Kidney glomerular epithelial cell (primary cell): ENCODE measurements around the gene ULBP1.
"Not testable (repeated sequence)": the region's sequence is repeated elsewhere in the genome, so short reads cannot be mapped to it uniquely, and the experiment has no call there.

ENCODE experiments used
- DNase-seq: peaks from one replicate; lab custom pipeline; 2025; lab: John Stamatoyannopoulos, UW

Gene ULBP1

DNA sequence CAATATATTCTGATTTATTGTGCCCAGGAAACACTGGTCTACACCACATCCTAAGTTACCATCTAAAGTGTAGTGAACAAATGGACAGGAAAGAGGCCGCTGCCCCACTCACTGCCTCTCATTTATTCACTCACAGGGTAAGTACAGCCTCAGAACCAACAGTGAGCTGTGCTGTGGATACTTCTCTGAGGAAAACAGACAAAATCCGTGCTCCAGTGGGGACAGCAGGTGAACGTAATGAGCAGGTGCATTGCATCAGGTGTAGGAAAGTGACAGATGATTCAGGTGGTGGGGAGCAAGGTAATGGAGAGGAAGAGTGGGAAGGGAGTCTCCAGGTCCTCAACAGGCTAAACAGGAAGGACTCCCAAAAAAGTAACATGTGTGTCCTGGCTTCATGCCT lies 30.3 kb upstream of the ULBP1 start:
- DNase-seq, result no peak

- DNase-seq, result peak; percentile 68
Observed at GRCh38 chr6:149934249-149935156, 29.2 kb upstream of the ULBP1 start.

DNA sequence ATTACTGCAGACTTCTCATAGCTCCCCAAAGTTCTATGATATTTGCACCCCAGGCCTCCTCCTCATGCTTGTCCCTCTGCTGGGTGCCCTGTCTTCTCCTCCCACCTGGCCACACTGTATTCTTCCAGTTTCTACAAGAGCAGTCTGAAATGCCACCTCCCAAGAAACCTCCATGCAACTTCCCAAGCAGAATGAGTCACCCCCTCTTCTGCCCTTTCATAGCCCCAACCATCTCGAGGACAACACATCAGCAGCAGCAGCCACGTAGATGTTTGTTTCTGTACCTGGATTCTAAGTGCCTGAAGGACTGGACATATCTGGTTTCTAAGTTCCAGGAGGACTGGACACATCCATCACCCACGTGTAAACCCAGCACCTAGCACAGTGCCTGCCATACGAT lies 28.5 kb upstream of the ULBP1 start:
- no peak for DNase-seq

DNA sequence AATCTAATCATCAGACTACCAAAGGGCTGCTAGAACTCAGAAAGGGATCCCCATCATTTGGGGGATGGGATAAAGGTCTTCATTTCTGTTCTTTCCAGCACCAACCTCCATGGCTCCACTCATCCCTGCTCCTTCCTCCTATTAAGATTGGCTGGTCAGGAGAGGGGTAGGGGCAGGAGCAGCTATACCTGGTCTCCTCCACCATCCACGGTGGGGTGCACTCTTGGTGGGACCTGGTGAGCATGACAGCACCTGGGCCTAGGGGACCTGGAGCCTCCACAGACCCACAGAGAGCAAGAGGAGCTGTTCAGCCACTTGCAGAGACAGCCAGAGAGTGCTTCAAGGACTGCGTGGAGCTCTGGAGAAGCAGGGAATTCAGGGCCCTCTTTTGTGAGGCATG lies 28.1 kb upstream of the ULBP1 start:
- DNase-seq, result no peak

GRCh38 chr6:149936743-149937142 lies 27.0 kb upstream of the ULBP1 start:
- DNase-seq, result no peak

- DNase-seq, result not testable (repeated sequence)
Observed at GRCh38 chr6:149938013-149938570, 25.7 kb upstream of the ULBP1 start.

DNA sequence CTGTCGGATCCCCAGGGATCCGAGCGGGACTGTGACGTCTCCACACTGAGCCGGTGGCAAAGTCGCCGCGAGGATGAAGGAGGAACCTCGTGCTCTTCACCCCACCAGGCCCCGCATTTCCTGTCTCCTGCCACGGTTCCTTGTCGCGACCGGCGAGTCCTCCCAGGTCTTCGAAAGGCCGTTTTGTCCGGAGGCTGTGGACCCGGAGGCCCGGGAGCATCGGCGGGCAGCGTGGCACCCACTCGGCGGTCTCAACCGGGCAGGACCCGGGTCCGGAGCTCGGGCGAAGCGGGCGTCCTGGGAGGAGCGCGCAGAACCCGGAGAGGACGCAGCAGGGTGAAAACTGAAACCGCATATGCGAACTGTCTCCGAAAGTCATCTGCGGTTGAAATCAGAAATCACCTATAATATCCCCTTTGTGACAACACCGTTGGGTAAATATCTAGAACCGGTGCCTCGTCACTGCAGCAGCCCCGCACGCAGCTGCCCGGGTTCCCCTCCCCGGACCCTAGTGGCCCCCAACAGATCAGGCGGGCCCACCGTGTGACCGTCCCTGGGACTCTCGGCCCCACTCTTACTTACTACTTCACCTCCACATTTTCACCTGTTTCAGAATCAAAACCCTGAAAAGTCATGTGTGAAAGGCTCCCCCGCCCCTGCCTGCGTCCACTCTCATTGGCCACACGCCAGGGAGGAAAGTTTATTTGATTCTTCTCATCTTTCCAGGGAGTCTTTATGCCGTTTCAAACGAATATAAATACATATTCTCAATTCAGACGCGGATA lies 25.0 kb upstream of the ULBP1 start:
- DNase-seq, result no peak

- DNase-seq, result no peak
Observed at GRCh38 chr6:149939356-149939648, 24.4 kb upstream of the ULBP1 start.

DNA sequence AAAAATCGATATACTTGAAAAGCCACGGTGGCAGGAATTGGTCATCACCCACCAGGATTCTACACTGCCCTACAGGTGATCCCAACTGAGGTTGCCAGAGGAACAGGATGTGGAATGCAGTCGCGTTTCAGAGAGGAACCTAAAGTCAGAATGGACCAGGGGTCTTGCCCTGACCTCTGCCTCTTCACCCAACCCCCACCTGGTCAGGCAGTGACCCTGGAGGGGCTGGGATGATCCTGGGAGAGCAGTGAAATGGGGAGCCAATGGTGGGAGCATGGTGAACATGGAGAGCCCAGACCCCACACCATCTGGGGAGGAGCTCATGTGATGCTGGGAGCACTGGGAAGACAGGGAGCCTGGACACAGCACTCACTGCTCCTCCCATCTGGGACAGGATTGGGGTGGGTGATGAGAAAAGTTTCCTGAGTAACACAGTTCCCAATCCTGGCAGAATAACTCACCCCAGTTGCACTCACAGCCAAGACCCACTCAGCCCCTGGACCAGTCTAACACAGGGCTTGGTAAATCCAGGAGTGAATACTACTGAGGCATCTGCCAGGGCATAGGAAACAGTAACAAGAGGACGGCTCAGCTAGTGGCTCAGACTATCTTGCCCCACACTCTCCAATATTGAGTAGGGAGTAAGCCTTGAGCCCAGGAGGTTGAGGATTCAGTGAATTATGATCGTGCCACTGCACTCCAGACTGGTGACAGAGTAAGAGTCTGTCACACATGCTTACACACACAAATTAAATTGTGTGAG lies 23.7 kb upstream of the ULBP1 start:
- DNase-seq, result no peak

- no peak for DNase-seq
Observed at GRCh38 chr6:149940672-149940982, 23.1 kb upstream of the ULBP1 start.

DNA sequence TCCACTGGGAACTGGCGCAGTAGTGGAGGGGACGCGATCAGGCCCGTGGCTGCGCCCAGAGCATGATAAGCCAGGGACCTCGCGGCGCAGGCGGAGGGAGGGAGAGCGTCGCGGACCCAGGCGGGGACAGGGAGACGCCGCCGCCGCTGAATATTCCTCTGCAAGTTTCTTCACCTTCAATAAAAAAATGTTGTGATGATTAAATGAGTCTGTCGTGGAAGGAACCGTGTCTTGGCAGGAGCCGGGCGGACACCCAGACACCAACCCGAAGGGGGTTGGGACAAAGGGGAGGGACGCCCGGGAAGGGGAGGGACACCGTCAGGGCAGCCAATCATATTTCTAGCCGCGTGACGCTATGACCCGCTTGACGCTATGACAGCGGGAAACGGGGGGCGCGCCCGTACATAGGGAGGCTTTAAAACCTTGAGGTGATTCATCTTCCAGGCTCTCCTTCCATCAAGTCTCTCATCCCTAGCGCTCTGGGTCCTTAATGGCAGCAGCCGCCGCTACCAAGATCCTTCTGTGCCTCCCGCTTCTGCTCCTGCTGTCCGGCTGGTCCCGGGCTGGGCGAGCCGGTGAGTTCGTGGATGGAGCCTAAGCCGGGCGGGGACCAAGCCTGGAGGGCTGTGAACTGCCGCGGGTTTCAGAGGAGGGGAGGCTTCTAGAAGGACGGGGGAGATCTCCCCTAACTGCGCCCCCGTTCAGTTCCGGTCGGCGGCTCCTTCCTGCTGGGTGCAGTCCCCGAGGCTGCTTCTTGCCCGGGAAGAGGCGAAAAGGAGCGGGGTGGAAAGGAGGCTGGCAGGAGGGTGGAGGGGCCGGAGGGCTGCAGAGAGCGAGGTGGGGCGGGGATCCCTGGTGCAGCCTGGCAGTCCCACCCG lies 21.9 kb upstream of the ULBP1 start, which contains the start of gene ULBP2:
Gene ULBP2, plus strand, starts transcription at position 432 of the 878 bp plus-strand sequence. Its CDS starts 59 bp downstream, at position 491.
- DNase-seq, result peak; percentile 95

GRCh38 chr6:149942461-149942829 lies 21.3 kb upstream of the ULBP1 start:
- DNase-seq, result no peak

GRCh38 chr6:149943321-149943720 lies 20.4 kb upstream of the ULBP1 start:
- not testable (repeated sequence) for DNase-seq

GRCh38 chr6:149945276-149945675 lies 18.5 kb upstream of the ULBP1 start:
- DNase-seq, result not testable (repeated sequence)

GRCh38 chr6:149946631-149947030 lies 17.1 kb upstream of the ULBP1 start:
- not testable (repeated sequence) for DNase-seq

DNA sequence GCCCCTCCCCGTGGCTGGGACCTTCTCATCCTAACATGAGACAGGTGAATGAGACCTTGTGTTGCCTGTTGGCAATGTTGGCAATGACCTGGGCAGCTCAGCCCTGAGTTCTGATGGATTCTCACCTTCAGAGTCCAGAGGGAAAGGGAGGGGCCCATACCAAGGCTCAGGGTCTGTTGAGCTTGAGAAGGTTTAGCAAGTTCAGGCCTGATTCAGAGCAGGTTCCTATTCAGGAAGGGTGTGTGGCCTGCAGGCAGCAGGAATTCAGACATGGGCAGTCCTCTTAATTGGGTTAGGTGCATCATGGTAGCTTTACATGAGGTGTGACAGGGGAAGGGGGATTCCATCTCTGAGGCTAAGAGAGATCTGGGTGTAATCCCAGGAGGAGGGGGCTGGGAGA lies 16.2 kb upstream of the ULBP1 start:
- DNase-seq, result not testable (repeated sequence)

- no peak for DNase-seq
Observed at GRCh38 chr6:149948011-149948410, 15.7 kb upstream of the ULBP1 start.

- no peak for DNase-seq
Observed at GRCh38 chr6:149948616-149949015, 15.1 kb upstream of the ULBP1 start.

DNA sequence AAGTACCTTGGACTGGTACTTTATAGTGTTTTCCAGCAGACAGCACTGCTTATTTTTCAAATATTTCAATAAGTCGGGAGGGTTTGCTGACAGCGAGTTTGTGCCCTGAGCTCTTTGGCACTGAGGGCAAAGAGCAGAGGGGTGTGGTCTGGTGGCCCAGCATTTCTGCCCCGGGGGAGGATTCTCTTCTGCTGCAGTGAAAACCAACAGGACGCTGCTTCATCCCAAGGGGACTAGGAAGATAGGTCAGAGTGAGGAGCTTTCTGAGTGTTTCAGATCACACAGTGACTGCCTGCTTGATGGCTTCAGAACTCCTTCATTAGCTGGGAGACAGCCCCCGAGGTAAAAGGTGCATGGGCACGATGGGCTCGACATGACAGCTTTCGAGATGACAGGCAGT lies 13.3 kb upstream of the ULBP1 start:
- no peak for DNase-seq

- no peak for DNase-seq
Observed at GRCh38 chr6:149951096-149951495, 12.6 kb upstream of the ULBP1 start.

- DNase-seq, result no peak
Observed at GRCh38 chr6:149951626-149952025, 12.1 kb upstream of the ULBP1 start.
